ENCODE results near the gene LRRFIP1. TPM values are rescaled to one million over a fixed set of nuclear protein-coding genes. Genes with fewer than 3 reads are reported as not detected.

Gene LRRFIP1
- total and polyA plus RNA-seq, 2 of the 13 experiments (the other 11 are each of a cell fraction or from before 2014, with no cell fraction given) = 15.9 to 40.5 TPM

DNA sequence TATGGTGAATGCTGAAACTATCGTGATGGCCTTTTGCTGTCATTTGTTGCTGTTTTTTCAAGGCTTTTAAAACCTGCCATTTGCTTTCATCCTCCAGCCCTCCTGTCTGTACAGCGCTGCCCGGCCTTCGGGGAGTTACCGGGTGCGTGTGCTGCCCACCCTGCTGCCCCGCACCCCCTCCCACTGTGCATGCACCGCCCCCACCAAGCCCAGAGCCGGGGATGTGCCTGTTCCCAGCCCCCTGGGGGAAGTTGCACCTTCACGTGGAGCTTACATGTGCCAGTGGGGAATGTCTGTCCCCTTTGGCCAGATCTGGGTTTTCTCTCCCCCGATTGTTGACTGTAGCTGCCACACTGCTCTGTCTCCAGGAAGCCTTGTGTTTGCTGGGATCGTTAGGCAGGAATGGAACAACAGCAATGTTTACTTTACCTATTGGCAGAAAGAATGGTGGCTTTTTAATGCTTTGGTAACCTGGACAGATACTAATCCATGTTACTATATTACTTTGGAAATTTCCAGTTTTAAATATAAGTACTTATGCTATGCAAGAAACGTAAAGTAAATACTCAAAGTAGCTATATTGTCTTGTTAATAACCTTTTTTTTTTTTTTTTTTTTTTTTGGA, 106.4 kb downstream of the LRRFIP1 start (continued):
- TF ChIP-seq, protein P1, sequence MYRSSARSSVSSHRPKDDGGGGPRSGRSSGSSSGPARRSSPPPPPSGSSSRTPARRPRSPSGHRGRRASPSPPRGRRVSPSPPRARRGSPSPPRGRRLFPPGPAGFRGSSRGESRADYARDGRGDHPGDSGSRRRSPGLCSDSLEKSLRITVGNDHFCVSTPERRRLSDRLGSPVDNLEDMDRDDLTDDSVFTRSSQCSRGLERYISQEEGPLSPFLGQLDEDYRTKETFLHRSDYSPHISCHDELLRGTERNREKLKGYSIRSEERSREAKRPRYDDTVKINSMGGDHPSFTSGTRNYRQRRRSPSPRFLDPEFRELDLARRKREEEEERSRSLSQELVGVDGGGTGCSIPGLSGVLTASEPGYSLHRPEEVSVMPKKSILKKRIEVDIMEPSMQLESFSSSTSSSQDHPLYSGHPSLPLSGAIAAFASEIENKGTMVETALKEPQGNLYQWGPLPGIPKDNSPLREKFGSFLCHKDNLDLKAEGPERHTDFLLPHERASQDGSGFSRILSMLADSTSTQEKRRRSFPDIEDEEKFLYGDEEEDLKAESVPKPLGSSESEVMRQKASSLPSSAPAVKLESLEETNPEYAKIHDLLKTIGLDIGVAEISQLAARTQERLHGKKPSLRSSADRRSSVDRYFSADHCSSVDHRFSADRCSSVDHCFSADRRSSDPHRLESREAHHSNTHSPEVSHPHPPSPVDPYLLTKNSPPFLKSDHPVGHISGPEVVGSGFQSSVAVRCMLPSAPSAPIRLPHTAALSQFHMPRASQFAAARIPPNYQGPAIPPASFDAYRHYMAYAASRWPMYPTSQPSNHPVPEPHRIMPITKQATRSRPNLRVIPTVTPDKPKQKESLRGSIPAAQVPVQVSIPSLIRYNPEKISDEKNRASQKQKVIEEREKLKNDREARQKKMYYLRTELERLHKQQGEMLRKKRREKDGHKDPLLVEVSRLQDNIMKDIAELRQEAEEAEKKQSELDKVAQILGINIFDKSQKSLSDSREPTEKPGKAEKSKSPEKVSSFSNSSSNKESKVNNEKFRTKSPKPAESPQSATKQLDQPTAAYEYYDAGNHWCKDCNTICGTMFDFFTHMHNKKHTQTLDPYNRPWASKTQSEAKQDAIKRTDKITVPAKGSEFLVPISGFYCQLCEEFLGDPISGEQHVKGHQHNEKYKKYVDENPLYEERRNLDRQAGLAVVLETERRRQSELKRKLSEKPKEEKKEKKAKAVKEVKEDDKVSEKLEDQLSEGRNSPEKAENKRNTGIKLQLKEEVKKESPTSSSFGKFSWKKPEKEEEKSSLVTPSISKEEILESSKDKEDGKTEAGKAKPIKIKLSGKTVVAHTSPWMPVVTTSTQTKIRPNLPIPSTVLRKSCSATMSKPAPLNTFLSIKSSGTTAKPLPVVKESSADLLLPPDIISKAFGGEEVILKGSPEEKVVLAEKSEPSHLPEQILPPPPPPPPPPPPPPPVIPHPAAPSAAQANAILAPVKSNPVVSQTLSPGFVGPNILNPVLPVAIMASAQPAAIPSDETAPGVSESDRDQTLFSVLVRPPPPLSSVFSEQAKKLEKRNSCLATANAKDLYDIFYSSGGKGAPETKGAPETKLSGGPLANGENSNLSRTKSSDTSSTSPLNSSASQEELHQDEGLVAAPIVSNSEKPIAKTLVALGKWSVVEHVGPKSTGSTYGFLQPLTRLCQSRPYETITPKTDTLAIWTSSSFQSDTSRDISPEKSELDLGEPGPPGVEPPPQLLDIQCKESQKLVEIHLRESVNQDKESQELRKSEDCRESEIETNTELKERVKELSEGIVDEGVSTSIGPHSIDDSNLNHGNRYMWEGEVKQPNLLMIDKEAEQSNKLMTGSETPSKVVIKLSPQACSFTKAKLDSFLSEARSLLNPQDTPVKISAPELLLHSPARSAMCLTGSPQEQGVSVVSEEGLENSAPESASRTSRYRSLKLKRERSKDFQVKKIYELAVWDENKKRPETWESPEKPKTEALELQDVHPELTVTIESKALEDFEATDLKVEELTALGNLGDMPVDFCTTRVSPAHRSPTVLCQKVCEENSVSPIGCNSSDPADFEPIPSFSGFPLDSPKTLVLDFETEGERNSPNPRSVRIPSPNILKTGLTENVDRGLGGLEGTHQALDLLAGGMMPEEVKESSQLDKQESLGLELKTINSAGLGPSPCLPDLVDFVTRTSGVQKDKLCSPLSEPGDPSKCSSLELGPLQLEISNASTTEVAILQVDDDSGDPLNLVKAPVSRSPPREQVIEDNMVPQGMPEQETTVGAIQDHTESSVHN (CRISPR knock-in tag; IDR thresholded peaks at IDR 0.05) = no peak
- TF ChIP-seq ZNF781 (CRISPR knock-in tag; IDR thresholded peaks at IDR 0.05; ENCODE audit: borderline replicate concordance, not compliant biosample characterization) = no peak
- TF ChIP-seq, protein P2, sequence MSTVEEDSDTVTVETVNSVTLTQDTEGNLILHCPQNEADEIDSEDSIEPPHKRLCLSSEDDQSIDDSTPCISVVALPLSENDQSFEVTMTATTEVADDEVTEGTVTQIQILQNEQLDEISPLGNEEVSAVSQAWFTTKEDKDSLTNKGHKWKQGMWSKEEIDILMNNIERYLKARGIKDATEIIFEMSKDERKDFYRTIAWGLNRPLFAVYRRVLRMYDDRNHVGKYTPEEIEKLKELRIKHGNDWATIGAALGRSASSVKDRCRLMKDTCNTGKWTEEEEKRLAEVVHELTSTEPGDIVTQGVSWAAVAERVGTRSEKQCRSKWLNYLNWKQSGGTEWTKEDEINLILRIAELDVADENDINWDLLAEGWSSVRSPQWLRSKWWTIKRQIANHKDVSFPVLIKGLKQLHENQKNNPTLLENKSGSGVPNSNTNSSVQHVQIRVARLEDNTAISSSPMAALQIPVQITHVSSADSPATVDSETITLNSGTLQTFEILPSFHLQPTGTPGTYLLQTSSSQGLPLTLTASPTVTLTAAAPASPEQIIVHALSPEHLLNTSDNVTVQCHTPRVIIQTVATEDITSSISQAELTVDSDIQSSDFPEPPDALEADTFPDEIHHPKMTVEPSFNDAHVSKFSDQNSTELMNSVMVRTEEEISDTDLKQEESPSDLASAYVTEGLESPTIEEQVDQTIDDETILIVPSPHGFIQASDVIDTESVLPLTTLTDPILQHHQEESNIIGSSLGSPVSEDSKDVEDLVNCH (CRISPR knock-in tag; IDR thresholded peaks at IDR 0.05) = no peak
- TF ChIP-seq HNF4A (CRISPR knock-in tag; IDR thresholded peaks at IDR 0.05) = peak; percentile 72
- TF ChIP-seq, protein P3, sequence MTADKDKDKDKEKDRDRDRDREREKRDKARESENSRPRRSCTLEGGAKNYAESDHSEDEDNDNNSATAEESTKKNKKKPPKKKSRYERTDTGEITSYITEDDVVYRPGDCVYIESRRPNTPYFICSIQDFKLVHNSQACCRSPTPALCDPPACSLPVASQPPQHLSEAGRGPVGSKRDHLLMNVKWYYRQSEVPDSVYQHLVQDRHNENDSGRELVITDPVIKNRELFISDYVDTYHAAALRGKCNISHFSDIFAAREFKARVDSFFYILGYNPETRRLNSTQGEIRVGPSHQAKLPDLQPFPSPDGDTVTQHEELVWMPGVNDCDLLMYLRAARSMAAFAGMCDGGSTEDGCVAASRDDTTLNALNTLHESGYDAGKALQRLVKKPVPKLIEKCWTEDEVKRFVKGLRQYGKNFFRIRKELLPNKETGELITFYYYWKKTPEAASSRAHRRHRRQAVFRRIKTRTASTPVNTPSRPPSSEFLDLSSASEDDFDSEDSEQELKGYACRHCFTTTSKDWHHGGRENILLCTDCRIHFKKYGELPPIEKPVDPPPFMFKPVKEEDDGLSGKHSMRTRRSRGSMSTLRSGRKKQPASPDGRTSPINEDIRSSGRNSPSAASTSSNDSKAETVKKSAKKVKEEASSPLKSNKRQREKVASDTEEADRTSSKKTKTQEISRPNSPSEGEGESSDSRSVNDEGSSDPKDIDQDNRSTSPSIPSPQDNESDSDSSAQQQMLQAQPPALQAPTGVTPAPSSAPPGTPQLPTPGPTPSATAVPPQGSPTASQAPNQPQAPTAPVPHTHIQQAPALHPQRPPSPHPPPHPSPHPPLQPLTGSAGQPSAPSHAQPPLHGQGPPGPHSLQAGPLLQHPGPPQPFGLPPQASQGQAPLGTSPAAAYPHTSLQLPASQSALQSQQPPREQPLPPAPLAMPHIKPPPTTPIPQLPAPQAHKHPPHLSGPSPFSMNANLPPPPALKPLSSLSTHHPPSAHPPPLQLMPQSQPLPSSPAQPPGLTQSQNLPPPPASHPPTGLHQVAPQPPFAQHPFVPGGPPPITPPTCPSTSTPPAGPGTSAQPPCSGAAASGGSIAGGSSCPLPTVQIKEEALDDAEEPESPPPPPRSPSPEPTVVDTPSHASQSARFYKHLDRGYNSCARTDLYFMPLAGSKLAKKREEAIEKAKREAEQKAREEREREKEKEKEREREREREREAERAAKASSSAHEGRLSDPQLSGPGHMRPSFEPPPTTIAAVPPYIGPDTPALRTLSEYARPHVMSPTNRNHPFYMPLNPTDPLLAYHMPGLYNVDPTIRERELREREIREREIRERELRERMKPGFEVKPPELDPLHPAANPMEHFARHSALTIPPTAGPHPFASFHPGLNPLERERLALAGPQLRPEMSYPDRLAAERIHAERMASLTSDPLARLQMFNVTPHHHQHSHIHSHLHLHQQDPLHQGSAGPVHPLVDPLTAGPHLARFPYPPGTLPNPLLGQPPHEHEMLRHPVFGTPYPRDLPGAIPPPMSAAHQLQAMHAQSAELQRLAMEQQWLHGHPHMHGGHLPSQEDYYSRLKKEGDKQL (CRISPR knock-in tag; IDR thresholded peaks at IDR 0.05; ENCODE audit: low read depth) = 0 out of 2 replicates have a peak, but pooled peaks have one; percentile 69
- no peak for TF ChIP-seq ZNF674 (CRISPR knock-in tag; IDR thresholded peaks at IDR 0.05; ENCODE audit: low read depth)
- TF ChIP-seq, protein P4, sequence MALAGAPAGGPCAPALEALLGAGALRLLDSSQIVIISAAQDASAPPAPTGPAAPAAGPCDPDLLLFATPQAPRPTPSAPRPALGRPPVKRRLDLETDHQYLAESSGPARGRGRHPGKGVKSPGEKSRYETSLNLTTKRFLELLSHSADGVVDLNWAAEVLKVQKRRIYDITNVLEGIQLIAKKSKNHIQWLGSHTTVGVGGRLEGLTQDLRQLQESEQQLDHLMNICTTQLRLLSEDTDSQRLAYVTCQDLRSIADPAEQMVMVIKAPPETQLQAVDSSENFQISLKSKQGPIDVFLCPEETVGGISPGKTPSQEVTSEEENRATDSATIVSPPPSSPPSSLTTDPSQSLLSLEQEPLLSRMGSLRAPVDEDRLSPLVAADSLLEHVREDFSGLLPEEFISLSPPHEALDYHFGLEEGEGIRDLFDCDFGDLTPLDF (CRISPR knock-in tag; IDR thresholded peaks at IDR 0.05) = no peak
- peak; percentile 91; the same call in 1 of the 2 replicates for TF ChIP-seq ETV5 (CRISPR knock-in tag; IDR thresholded peaks at IDR 0.05; ENCODE audit: borderline replicate concordance)
- TF ChIP-seq ZNF672 (CRISPR knock-in tag; IDR thresholded peaks at IDR 0.05) = no peak

Measured in HepG2 (cell line).